Measurements from ENCODE around the gene SPIC.

GRCh38 chr12:101441461-101442224, 33.5 kb upstream of the SPIC start:
- TF ChIP-seq POLR2A (IDR thresholded peaks at IDR 0.05; ENCODE audit: low read depth, low read length) (no peak), POLR2AphosphoS5 (IDR thresholded peaks at IDR 0.05; ENCODE audit: low read depth, low read length) (no peak), TAF1 (IDR thresholded peaks at IDR 0.05; ENCODE audit: low read depth, low read length) (no peak), SPI1 (IDR thresholded peaks at IDR 0.05; ENCODE audit: low read depth, low read length) (no peak)
